IPS-15b (cell line): ENCODE data around the gene NFYC.
A peak's percentile ranks its signal among the peaks of the same experiment; 100 is the strongest.

ENCODE experiments used
- H3K27me3 ChIP-seq: one replicate; pipeline ENCODE4 v1.6.1; 2013; ENCODE audit warnings: low read length; ENCODE audit not compliant: control insufficient read depth, insufficient read depth
- H3K36me3 ChIP-seq: one replicate; pipeline ENCODE4 v1.6.1; 2013; ENCODE audit warnings: low read length; ENCODE audit not compliant: control insufficient read depth, insufficient read depth
- H3K4me1 ChIP-seq: one replicate; pipeline ENCODE4 v1.6.1; 2013; ENCODE audit warnings: mild to moderate bottlenecking, low read length; ENCODE audit not compliant: control insufficient read depth, insufficient read depth
- H3K4me3 ChIP-seq: one replicate; pipeline ENCODE4 v1.5.1; 2013; ENCODE audit warnings: low read depth, low read length
- H3K9ac ChIP-seq: one replicate; pipeline ENCODE4 v1.6.1; 2013; ENCODE audit warnings: low read depth, mild to moderate bottlenecking, low read length
- H3K9me3 ChIP-seq: one replicate; pipeline ENCODE4 v1.6.1; 2013; ENCODE audit warnings: mild to moderate bottlenecking, low read length; ENCODE audit not compliant: control insufficient read depth, insufficient read depth

NFYC gene

DNA sequence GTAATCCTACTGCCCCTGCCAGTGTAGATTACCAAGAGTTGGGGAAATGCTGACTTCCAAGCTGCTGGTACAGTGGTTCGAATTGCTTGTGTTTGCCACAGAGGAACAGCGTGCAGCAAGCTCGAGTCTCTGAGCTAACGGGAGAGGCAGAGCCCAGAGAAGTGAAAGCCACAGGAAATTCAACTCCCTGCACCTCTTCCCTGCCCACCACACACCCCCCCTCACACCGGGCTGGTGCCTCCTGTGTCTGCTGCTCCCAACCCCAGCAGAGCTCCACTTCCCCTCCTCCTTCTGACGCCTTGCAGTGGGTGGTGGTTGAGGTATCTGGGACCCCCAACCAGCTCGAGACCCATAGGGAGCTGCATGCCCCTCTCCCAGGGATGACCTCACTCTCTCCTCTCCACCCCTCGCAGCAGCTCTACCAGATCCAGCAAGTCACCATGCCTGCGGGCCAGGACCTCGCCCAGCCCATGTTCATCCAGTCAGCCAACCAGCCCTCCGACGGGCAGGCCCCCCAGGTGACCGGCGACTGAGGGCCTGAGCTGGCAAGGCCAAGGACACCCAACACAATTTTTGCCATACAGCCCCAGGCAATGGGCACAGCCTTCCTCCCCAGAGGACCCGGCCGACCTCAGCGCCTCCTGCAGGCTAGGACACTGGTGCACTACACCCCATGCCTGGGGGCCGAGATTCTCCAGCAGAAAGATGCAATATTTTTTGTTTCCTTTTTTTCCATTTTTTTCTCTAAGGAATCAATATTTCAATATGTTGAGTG lies 79.0 kb downstream of the NFYC start:
- Histone ChIP-seq H3K36me3 (peaks cover 29% of the 10 kb centered on the region), H3K4me3 (no peak overlapping the region), H3K9me3 (no peaks in the 10 kb centered on the region), H3K27me3 (no peaks in the 10 kb centered on the region), H3K4me1 (peaks cover 3% of the 10 kb centered on the region), H3K9ac (no peak overlapping the region)

DNA sequence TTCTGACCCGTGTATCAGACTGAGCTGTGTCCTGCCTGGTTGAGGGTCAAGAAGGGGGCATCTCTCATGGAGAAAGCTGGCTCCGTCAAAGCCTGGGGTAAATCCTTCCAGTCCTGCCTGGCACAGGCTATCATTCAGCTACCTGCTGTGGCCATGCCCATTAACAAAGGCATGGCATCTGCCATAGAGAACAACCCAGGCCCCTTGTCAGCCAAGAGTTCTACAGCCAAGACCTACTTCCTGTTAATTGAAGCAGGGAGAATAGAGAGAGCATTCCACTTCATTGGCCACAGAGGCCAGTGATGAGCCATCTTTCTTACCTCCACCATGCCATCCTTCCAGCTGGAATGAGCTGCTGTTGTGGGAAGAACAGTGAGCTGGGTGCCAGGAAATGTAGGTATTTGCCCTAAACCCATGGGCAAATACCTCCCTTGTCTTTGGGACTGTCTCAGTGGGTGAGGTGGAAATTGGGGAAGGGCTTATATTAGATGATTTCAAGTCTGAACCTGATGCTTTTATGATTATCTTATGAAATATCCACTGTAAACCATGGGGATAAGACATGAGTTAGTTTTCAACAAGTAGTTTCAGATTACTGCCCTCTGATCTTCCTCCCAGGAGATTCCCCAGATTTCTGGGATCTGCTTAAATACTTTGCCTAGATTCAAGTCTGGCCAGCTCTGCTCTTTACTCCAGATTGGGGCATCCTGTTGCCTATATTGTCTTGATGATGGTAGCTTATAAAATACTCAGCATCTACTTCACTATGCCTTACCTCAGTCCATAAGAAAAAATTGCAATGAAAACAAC lies 80.8 kb downstream of the NFYC start:
- Histone ChIP-seq H3K36me3 (peaks cover 16% of the 10 kb centered on the region), H3K9me3 (no peaks in the 10 kb centered on the region), H3K4me1 (peaks cover 3% of the 10 kb centered on the region), H3K9ac (no peak overlapping the region), H3K4me3 (no peak overlapping the region), H3K27me3 (no peaks in the 10 kb centered on the region)

DNA sequence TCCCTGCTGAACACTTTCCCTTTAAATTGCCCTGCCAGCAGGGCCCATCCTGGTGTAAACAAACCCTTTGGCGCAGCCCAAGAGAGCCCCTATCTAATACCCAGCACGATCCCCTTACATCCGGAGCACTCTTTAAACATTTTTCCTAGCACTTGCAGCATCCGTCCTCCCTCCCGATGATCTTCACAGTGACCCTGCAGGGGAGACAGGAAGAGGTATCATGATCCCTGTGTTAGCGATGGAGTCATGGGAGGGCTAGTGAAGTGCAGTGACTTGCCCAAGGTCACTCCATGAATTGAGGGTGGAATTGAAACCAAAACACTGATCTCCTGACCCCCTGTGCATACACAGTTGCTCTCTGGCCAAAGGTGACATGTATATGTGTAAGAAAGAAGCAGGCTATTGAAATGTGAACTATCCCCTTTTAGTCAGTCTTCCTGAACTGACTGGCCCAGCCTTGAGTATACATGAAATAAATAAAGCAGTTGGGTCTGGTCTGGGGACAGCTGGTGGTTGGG lies 82.3 kb downstream of the NFYC start:
- Histone ChIP-seq H3K4me3 (no peak overlapping the region), H3K9ac (no peak overlapping the region), H3K9me3 (no peaks in the 10 kb centered on the region), H3K4me1 (peaks cover 3% of the 10 kb centered on the region), H3K36me3 (peaks cover 15% of the 10 kb centered on the region), H3K27me3 (no peaks in the 10 kb centered on the region)

DNA sequence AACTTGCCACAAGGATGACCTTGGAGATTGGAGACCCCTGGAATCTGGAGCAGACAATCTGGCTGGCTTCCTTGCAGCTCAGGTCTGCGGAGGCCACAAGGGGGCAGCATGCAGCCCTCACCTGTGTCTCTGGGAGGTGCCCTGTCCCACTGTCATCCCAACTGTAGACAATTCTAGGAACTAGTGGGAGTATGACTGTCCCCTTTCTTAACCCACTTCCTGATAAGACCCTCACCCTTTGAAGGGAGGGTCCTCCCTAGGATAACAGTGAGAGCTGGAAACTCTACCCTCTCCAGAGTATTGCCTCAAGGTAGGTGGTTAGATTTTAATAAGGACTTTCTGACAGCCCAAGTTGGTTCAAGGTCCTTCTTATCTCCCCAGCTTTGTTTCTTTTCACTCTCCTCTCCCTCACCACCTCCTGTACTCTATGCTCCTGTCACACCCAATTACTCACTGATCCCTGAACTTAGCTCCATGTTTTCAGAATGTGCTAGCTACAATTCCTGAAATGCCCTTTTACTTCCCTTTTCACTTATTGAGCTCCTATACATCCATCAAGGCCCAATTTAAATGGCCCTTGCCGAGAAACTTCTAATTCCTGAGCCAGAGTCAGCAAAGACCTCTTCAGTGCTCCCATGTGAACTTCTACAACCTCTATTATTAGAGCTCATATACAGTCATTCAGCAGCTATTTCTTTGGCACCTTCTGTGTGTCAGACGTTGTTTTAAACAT lies 82.9 kb downstream of the NFYC start:
- Histone ChIP-seq H3K36me3 (peaks cover 12% of the 10 kb centered on the region), H3K4me3 (no peak overlapping the region), H3K9ac (no peak overlapping the region), H3K4me1 (peaks cover 3% of the 10 kb centered on the region), H3K27me3 (no peaks in the 10 kb centered on the region), H3K9me3 (no peaks in the 10 kb centered on the region)

DNA sequence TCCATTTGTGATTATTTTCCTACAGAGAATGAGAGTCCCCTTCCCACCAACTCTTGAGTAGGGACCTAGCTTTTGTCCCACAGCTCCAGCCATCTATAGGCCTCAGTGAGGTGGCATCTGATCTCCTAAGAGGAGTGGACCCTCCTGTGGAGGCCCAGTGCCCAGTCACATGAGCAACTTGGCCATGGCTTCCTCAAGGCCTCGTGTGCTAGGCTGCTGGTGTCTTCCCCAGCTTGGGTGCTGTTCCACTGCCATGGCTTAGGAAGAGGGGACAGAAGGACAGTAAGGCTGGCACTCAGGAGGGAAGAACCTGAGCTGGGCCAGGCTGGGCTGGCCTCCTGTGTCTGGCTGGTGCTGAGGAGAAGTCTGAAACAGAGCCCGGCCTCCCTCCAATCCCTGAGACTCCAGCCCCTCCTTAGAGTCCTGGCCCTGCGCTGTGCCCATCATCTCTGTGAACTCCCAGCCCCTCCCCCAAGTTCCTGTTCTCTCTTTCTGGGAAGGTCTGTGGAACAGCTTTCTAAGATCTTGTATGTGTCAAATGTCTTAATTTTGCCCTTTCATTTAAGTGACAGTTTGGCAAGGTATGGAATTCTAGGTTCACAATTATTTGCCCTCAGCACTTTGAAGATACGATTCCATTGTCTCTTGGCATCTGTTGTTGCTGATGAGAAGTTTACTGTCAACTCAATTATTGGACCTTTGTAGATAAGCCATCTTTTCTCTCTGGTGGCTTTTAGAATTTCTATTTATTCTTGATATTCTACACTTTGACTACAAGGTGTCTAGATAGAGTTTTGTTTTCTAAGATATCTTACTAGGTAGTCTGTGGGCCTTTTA lies 85.0 kb downstream of the NFYC start:
- no peak overlapping the region for H3K9ac ChIP-seq
- H3K9me3 ChIP-seq: no peaks in the 10 kb centered on the region
- no peak overlapping the region for H3K4me3 ChIP-seq
- H3K36me3 ChIP-seq: no peaks in the 10 kb centered on the region
- H3K27me3 ChIP-seq: peaks cover 15% of the 10 kb centered on the region
- peaks cover 3% of the 10 kb centered on the region for H3K4me1 ChIP-seq

DNA sequence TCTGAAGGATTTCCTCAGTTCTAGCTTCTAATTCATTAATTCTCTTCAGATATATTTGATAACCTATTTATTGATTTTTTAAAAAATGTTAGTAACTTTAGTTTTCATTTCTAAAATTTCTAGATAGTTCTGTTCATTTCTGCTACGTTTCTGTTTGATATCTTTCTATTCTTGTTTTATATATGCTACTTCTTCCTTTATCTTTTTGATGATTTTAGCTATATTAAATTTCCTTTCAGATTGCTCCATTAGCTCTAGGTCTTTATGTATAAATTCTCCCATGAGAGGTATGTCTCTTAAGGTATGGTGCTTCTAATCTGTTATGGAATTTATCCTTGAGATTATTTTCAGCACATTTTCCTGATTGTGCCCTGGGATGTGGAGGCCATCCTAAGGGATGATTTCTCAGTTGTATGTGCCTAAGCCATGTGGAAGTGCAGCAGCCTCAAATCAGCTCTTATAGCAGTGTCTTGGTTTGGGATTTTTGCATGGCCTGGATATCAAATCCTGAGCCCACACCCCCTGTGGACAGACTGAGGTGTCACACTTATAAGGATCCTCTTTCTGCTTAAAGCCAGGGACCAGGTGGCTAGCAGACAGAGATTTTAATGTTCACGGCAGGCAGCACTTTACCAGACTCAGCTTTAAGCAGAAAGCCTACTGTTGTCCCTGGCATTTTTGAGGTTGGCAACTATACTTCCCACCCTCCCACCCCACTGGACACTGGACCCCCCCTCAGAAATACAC lies 85.9 kb downstream of the NFYC start:
- peaks cover 24% of the 10 kb centered on the region for H3K27me3 ChIP-seq
- peaks cover 3% of the 10 kb centered on the region for H3K4me1 ChIP-seq
- no peak overlapping the region for H3K4me3 ChIP-seq
- no peak overlapping the region for H3K9ac ChIP-seq
- no peaks in the 10 kb centered on the region for H3K36me3 ChIP-seq
- no peaks in the 10 kb centered on the region for H3K9me3 ChIP-seq

DNA sequence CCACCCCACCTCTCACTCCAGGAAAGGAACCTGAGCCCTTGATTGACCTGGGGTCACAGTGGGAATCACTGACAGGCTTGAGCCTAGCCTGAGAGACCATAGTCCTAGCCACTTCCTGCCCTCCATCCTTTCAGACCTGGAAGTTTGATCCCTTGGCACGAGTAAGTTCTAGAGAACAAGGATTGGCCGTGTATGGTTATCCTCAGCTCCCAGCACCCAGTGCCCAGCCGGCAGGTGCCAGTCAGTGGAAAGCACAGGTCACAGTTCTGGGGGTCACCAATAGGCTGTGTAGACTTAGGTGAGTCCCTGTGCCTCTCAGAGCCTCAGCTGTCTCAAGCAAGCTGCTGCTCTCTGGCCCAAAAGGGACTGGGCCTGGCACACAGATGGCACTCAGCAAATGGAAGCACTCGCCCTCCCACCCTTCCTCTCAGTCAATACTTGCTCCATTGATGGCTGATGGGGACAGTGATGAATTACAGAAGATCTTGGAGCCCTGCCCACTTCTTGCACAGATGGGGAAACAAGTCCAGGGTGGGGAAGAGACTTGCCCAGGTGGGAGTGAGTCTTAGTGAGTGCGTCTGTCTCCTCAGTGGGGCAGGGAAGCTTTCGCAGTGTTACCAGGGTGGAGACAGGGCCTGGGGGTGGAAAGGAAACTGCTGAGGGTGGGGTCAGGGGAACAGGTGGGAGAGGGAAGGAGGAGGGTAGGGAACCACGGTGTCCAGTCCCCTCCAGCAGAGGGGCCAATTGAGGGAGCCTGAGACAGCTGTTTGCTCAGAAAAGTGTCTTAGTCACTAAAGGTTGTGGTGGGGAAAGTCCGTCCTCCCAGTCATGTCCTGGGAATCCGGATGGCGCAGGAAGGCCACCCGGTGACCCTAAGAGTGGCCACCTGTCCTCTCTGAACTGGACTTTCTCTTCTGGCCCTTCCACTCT lies 89.4 kb downstream of the NFYC start:
- Histone ChIP-seq H3K9me3 (no peaks in the 10 kb centered on the region), H3K9ac (no peak overlapping the region), H3K4me3 (no peak overlapping the region), H3K27me3 (peaks cover 42% of the 10 kb centered on the region), H3K36me3 (no peaks in the 10 kb centered on the region), H3K4me1 (peaks cover 4% of the 10 kb centered on the region)

DNA sequence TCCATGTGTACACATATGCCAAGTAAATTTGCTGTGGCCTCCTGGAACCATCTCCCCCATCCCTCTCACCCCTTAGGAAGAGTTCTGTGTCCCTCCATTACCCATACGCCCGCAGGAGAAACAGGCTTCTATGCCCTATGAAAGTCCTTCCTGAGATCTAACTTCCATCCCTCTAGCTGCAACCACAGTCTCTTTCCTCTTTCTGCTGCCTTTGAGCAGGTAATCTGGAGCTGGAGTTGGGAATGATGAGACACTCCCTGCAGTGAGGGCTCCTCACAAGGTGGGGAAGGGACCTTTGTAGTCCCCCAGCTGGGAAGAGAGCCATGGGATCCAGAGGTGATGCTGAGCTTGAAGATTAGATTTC lies 90.1 kb downstream of the NFYC start:
- Histone ChIP-seq H3K36me3 (no peaks in the 10 kb centered on the region), H3K9ac (no peak overlapping the region), H3K4me1 (peaks cover 4% of the 10 kb centered on the region), H3K27me3 (peaks cover 42% of the 10 kb centered on the region), H3K9me3 (no peaks in the 10 kb centered on the region), H3K4me3 (no peak overlapping the region)

DNA sequence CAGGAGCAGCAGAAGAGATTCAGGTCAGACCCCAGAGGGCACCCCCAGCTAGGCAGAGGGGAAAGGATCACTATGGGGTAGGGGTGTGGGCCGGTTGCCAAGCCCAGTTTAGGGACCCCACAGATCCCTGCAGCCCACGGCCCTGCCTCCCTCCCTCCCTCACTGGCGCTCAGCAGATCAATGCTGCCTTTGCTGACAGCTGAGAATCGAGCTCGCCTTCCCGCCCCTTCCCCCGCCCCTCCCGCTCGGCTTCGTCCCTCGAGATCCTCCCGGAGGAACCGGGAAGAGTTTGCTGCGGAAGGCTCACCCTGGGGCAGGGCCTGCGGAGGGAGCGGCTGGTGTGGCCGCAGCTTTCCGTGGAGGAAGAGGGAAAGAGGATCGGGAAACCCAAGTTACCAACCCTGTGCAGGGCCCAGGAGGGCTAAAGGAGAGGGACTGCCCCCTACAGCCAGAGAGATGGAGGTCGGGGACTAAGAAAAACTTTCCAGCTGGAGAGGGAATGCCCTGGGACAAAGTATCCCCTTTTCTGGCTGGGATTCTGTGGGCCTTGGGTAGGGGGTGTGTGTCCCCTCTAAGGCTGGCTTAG lies 91.0 kb downstream of the NFYC start:
- Histone ChIP-seq H3K4me3 (peak overlapping the region; percentile 77), H3K4me1 (peaks cover 4% of the 10 kb centered on the region), H3K36me3 (no peaks in the 10 kb centered on the region), H3K9ac (no peak overlapping the region), H3K9me3 (no peaks in the 10 kb centered on the region), H3K27me3 (peaks cover 42% of the 10 kb centered on the region)
